SK-N-SH (cell line): ENCODE data around the gene GLIPR1L2. TPM values are rescaled to one million over a fixed set of nuclear protein-coding genes. Genes with fewer than 3 reads are reported as not detected.

Source experiments
- CTCF ChIA-PET: fragments of 300-600, 350-600 bp; formaldehyde crosslinking; extraction: SDS; loops from one replicate; lab custom pipeline; 2021; lab: Yijun Ruan, JAX
- POLR2A ChIA-PET: fragments of 350-600 bp; sonication (Branson Sonifier 250); formaldehyde crosslinking; extraction: SDS; loops from one replicate; lab custom pipeline; 2020; ENCODE audit warnings: antibody characterized with exemption, inconsistent platforms; lab: Yijun Ruan, JAX
- DNase-seq: peaks from one replicate; pipeline ENCODE4 v3.0.0; 2012
- H2AFZ ChIP-seq: fragments of 200-600 bp; sonication (generic); 2 replicates; pipeline ENCODE4 v1.8.1; 2016; ENCODE audit warnings: antibody characterized with exemption, mild to moderate bottlenecking, low read depth
- H3F3A ChIP-seq: fragments of 200-600 bp; sonication (generic); replicated peaks from 2 replicates; pipeline ENCODE3; 2016; ENCODE audit warnings: antibody characterized with exemption, mild to moderate bottlenecking; ENCODE audit not compliant: insufficient read depth
- H3K27ac ChIP-seq, 2 experiments: fragments of 200-500 bp in 1 of 2; fragments of 200-600 bp in 1 of 2; sonication (Bioruptor generic) in 1 of 2; sonication (generic), shearing (Covaris generic) in 1 of 2; 2 replicates each; pipeline versions ENCODE4 v1.5.1 to v1.6.1; 2014 to 2016; ENCODE audit warnings: low read depth in 2 of 2, inconsistent platforms in 1 of 2, low read length in 1 of 2, mild to moderate bottlenecking in 1 of 2, mixed read lengths in 1 of 2
- H3K27me3 ChIP-seq: fragments of 200-600 bp; sonication (generic), shearing (Covaris generic); 2 replicates; pipeline ENCODE4 v1.6.1; 2016; ENCODE audit warnings: mixed run types; ENCODE audit not compliant: insufficient read depth
- H3K36me3 ChIP-seq, 2 experiments: fragments of 200-500 bp in 1 of 2; fragments of 200-600 bp in 1 of 2; sonication (Bioruptor generic) in 1 of 2; sonication (generic) in 1 of 2; replicated peaks in 1 of 2; 2 replicates each; pipeline versions ENCODE3 to v1.5.1; 2014 to 2016; ENCODE audit warnings: low read length in 1 of 2, mild to moderate bottlenecking in 1 of 2; ENCODE audit not compliant: insufficient read depth in 2 of 2, control insufficient read depth in 1 of 2
- H3K4me1 ChIP-seq, 2 experiments: fragments of 200-500 bp in 1 of 2; fragments of 200-600 bp in 1 of 2; sonication (Bioruptor generic) in 1 of 2; sonication (generic), shearing (Covaris generic) in 1 of 2; 2 replicates each; pipeline versions ENCODE4 v1.5.1 to v1.6.1; 2014 to 2016; ENCODE audit warnings: low read depth in 1 of 2, low read length in 1 of 2, mixed run types in 1 of 2; ENCODE audit not compliant: insufficient read depth in 2 of 2, control insufficient read depth in 1 of 2
- H3K4me2 ChIP-seq: fragments of 200-600 bp; sonication (generic), shearing (Covaris generic); 2 replicates; pipeline ENCODE4 v1.6.1; 2017; ENCODE audit warnings: mixed run types
- H3K4me3 ChIP-seq, 2 experiments: fragments of 200-500 bp in 1 of 2; fragments of 200-600 bp in 1 of 2; sonication (Bioruptor generic) in 1 of 2; sonication (generic), shearing (Covaris generic) in 1 of 2; 2 replicates each; pipeline versions ENCODE4 v1.5.1 to v1.8.1; 2014 to 2016; ENCODE audit warnings: low read depth in 2 of 2, inconsistent platforms in 1 of 2, low read length in 1 of 2, mild to moderate bottlenecking in 1 of 2, mixed read lengths in 1 of 2, moderate library complexity in 1 of 2
- H3K79me2 ChIP-seq: fragments of 200-600 bp; sonication (generic); 2 replicates; pipeline ENCODE4 v1.8.1; 2017; ENCODE audit warnings: mild to moderate bottlenecking; ENCODE audit not compliant: insufficient read depth
- H3K9ac ChIP-seq: fragments of 200-600 bp; sonication (generic); 2 replicates; pipeline ENCODE4 v1.6.1; 2017; ENCODE audit warnings: mixed run types
- H3K9me2 ChIP-seq: fragments of 200-600 bp; sonication (generic); 2 replicates; pipeline ENCODE4 v1.6.1; 2017; ENCODE audit warnings: mixed run types
- H3K9me3 ChIP-seq: fragments of 200-600 bp; sonication (generic); 2 replicates; pipeline ENCODE4 v1.6.1; 2017; ENCODE audit warnings: mixed run types, mild to moderate bottlenecking, moderate library complexity
- H4K20me1 ChIP-seq: fragments of 200-600 bp; sonication (generic); 2 replicates; pipeline ENCODE4 v1.6.1; 2017; ENCODE audit warnings: mild to moderate bottlenecking, mixed run types; ENCODE audit not compliant: insufficient read depth
- ELF1 ChIP-seq: IDR thresholded peaks from 2 replicates; pipeline ENCODE4 v1.4.0; 2012
- EZH2phosphoT487 ChIP-seq: fragments of 200-600 bp; sonication (generic); IDR thresholded peaks from 2 replicates; pipeline ENCODE4 v1.6.1; 2017; ENCODE audit warnings: low read depth, mixed run types, mild to moderate bottlenecking, antibody characterized with exemption, moderate library complexity, borderline replicate concordance
- FOSL2 ChIP-seq: IDR thresholded peaks from 2 replicates; pipeline ENCODE4 v1.4.0; 2012; ENCODE audit warnings: low read depth, mild to moderate bottlenecking, moderate library complexity, borderline replicate concordance
- FOXJ3 ChIP-seq: sonication (generic); formaldehyde crosslinking; IDR thresholded peaks from 2 replicates; pipeline ENCODE4 v1.5.1; 2020; ENCODE audit warnings: mild to moderate bottlenecking, missing genetic modification reagents
- FOXM1 ChIP-seq: IDR thresholded peaks from 2 replicates; pipeline ENCODE4 v1.4.0; 2012; ENCODE audit warnings: low read depth, mild to moderate bottlenecking
- GATA2 ChIP-seq: sonication (generic); formaldehyde crosslinking; IDR thresholded peaks from 2 replicates; pipeline ENCODE4 v1.5.0; 2020; ENCODE audit warnings: mild to moderate bottlenecking, missing genetic modification reagents
- JUND ChIP-seq: IDR thresholded peaks from 2 replicates; pipeline ENCODE4 v1.4.0; 2012
- MAX ChIP-seq: IDR thresholded peaks from 2 replicates; pipeline ENCODE4 v1.4.0; 2012; ENCODE audit warnings: low read depth
- MEF2A ChIP-seq: IDR thresholded peaks from 2 replicates; pipeline ENCODE4 v1.4.0; 2012; ENCODE audit warnings: low read depth, borderline replicate concordance
- NFIC ChIP-seq: IDR thresholded peaks from 2 replicates; pipeline ENCODE4 v1.4.0; 2012; ENCODE audit warnings: borderline replicate concordance
- PBX3 ChIP-seq: IDR thresholded peaks from 2 replicates; pipeline ENCODE4; 2012
- RXRA ChIP-seq: IDR thresholded peaks from 2 replicates; pipeline ENCODE4 v1.4.0; 2012; ENCODE audit warnings: low read depth, mild to moderate bottlenecking, borderline replicate concordance
- SIN3A ChIP-seq: IDR thresholded peaks from 2 replicates; pipeline ENCODE4 v1.6.1; 2012; ENCODE audit warnings: low read depth, mild to moderate bottlenecking, low read length, moderate library complexity, borderline replicate concordance
- SMC3 ChIP-seq: IDR thresholded peaks from 2 replicates; pipeline ENCODE4 v1.6.1; 2012; ENCODE audit warnings: low read depth, low read length, improper control_type of control experiment
- TAF1 ChIP-seq: IDR thresholded peaks from 2 replicates; pipeline ENCODE4 v1.6.1; 2012; ENCODE audit warnings: low read depth, mild to moderate bottlenecking, low read length, moderate library complexity, borderline replicate concordance
- TCF12 ChIP-seq: IDR thresholded peaks from 2 replicates; pipeline ENCODE4 v1.4.0; 2012
- USF1 ChIP-seq: IDR thresholded peaks from 2 replicates; pipeline ENCODE4 v1.4.0; 2012; ENCODE audit warnings: low read depth, borderline replicate concordance
- YY1 ChIP-seq: IDR thresholded peaks from 2 replicates; pipeline ENCODE4 v1.4.0; 2012; ENCODE audit warnings: low read depth, mild to moderate bottlenecking
- ZBTB33 ChIP-seq: IDR thresholded peaks from 2 replicates; pipeline ENCODE4 v1.4.0; 2012; ENCODE audit warnings: low read depth, borderline replicate concordance
- WGBS: methylation state at CpG from one replicate; pipeline ENCODE4 v1.1.6; 2017; ENCODE audit warnings: low lambda C conversion rate; 5-methylcytosine and 5-hydroxymethylcytosine counted together
- polyA plus RNA-seq, 3 experiments: library from polyadenylated mRNA; depleted of rRNA; stranded (reverse); fragments of >200 nt; gene quantifications; 2 replicates each; pipeline ENCODE4 v1.2.3, GENCODE V29; 2012

GLIPR1L2 gene
- polyA plus RNA-seq, 1 of the 3 experiments (the other 2 are of a cell fraction) = 0.13 TPM

- no peak for TF ChIP-seq MAX
- TF ChIP-seq FOXM1 = no peak
- no peak for TF ChIP-seq GATA2 (CRISPR knock-in tag)
- TF ChIP-seq TCF12 = no peak
These were observed 40.9 kb upstream of the GLIPR1L2 start (continued) for GRCh38 chr12:75349946-75350345.

GRCh38 chr12:75350413-75350812 is 40.5 kb upstream of the GLIPR1L2 start:
- no peak for DNase-seq
- H4K20me1 ChIP-seq = no peaks in the 10 kb centered on the region
- ChIA-PET CTCF (no interaction called here), POLR2A (no interaction called here)
- no peak overlapping the region for H3K4me3 ChIP-seq
- peaks cover 2% of the 10 kb centered on the region for H3K9me3 ChIP-seq
- H3K9ac ChIP-seq = no peak overlapping the region
- no peak overlapping the region for H3K4me2 ChIP-seq
- TF ChIP-seq GATA2 (CRISPR knock-in tag) = no peak
- TF ChIP-seq EZH2phosphoT487 = no peak
- no peak for TF ChIP-seq FOXJ3 (CRISPR knock-in tag)
- no peak for TF ChIP-seq TCF12
- TF ChIP-seq ZBTB33 = no peak
- TF ChIP-seq FOXM1 = no peak
- TF ChIP-seq SIN3A = no peak
- TF ChIP-seq ELF1 = no peak
- TF ChIP-seq NFIC = no peak
- TF ChIP-seq RXRA = no peak
- no peak for TF ChIP-seq USF1
- no peak for TF ChIP-seq FOSL2
- TF ChIP-seq JUND = no peak
- TF ChIP-seq YY1 = no peak
- H3K27me3 ChIP-seq = no peaks in the 10 kb centered on the region
- H3K4me1 ChIP-seq = no peaks in the 10 kb centered on the region
- H3K27ac ChIP-seq = no peak overlapping the region
- no peaks in the 10 kb centered on the region for H3K79me2 ChIP-seq
- WGBS = 72% methylated on average over 2 of the region's 2 CpGs
- H3K36me3 ChIP-seq = peaks cover 0 to 10% of the 10 kb centered on the region in 2 experiments
- H3K9me2 ChIP-seq = no peaks in the 10 kb centered on the region
- H2AFZ ChIP-seq = no peak overlapping the region
- no peaks in the 10 kb centered on the region for H3F3A ChIP-seq

GRCh38 chr12:75354011-75354410 is 36.9 kb upstream of the GLIPR1L2 start:
- Histone ChIP-seq H3K27ac (no peak overlapping the region), H3K4me1 (no peaks in the 10 kb centered on the region), H4K20me1 (no peaks in the 10 kb centered on the region), H3K9me2 (no peaks in the 10 kb centered on the region), H3K4me2 (no peak overlapping the region), H3K36me3 (peaks cover 0 to 14% of the 10 kb centered on the region in 2 experiments), H3K79me2 (no peaks in the 10 kb centered on the region), H3K4me3 (no peak overlapping the region), H3K27me3 (no peaks in the 10 kb centered on the region), H3K9me3 (peaks cover 6% of the 10 kb centered on the region), H3F3A (no peaks in the 10 kb centered on the region), H3K9ac (no peak overlapping the region), H2AFZ (no peak overlapping the region)
- CTCF ChIA-PET = interaction anchor here (0.6 to 1.1 kb wide), 2 partner anchors 20 to 431 kb away, joined by 3 read pairs; no protein-coding TSS in a partner anchor
- TF ChIP-seq JUND = no peak
- TF ChIP-seq ZBTB33 = no peak
- TF ChIP-seq SMC3 = no peak
- no peak for TF ChIP-seq MEF2A
- no peak for TF ChIP-seq PBX3
- TF ChIP-seq TAF1 = no peak
- POLR2A ChIA-PET = no interaction called here
- no peak for DNase-seq
